Endothelial cell (in vitro differentiated cells): ENCODE results near the gene ZNF367. TPM values are rescaled to one million over a fixed set of nuclear protein-coding genes. Genes with fewer than 3 reads are reported as not detected.

Experiments
- DNase-seq: peaks from one replicate; pipeline ENCODE4 v3.0.0; 2021; ENCODE audit warnings: low spot score
- H3K27ac Mint-ChIP-seq: one replicate; pipeline ENCODE4 v1.8.0; 2021; ENCODE audit warnings: mixed read lengths, inconsistent platforms; ENCODE audit not compliant: unreplicated experiment
- H3K27me3 Mint-ChIP-seq: one replicate; pipeline ENCODE4 v1.8.0; 2021; ENCODE audit warnings: mild to moderate bottlenecking, moderate library complexity, mixed read lengths, inconsistent platforms; ENCODE audit not compliant: unreplicated experiment
- H3K36me3 Mint-ChIP-seq: one replicate; pipeline ENCODE4 v1.8.0; 2021; ENCODE audit warnings: mild to moderate bottlenecking, low read depth, mixed read lengths, inconsistent platforms; ENCODE audit not compliant: unreplicated experiment
- H3K4me1 Mint-ChIP-seq: one replicate; pipeline ENCODE4 v1.8.0; 2021; ENCODE audit warnings: mild to moderate bottlenecking, mixed read lengths, inconsistent platforms; ENCODE audit not compliant: unreplicated experiment
- H3K4me3 Mint-ChIP-seq: one replicate; pipeline ENCODE4 v1.8.0; 2021; ENCODE audit warnings: mild to moderate bottlenecking, mixed read lengths, inconsistent platforms; ENCODE audit not compliant: unreplicated experiment
- H3K9me3 Mint-ChIP-seq: one replicate; pipeline ENCODE4 v1.8.0; 2021; ENCODE audit warnings: mixed read lengths, inconsistent platforms; ENCODE audit not compliant: unreplicated experiment
- CTCF ChIP-seq: fragments of 200-600 bp; sonication (generic); IDR thresholded peaks from one replicate; pipeline ENCODE4 v1.5.0; 2021; ENCODE audit warnings: antibody characterized with exemption; ENCODE audit not compliant: unreplicated experiment
- total RNA-seq: library from RNA; stranded (reverse); fragmentation: NEBNext Ultra II Directional; extraction: Animal tissue kit (Norgen Biotek cat#: 25700); gene quantifications from one replicate; pipeline ENCODE4 v1.2.1, GENCODE V29; 2021; ENCODE audit not compliant: unreplicated experiment

Gene ZNF367
- total RNA-seq, 1 donor from 2014 or later = 2.2 TPM

DNA sequence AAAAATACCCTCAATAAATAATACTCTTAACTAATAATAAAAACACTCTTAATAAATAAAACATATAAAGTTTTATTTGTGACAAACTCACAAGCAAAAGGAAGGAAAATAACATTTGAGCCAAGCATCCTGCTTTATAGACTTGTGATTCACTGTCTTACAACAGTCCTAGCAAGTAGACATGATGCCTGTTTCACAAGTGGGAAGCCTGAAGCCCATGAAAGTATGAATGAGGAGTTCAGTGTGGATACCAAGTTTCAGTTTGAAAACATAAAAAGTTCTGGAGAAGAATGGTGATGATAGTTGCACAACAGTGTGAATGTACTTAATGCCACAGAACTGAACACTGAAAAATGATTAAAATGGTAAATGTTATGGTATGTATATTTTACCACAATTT is 42.7 kb upstream of the ZNF367 start:
- no peak for DNase-seq
- no peak overlapping the region for H3K4me3 Mint-ChIP-seq
- no peak for TF ChIP-seq CTCF
- H3K27me3 Mint-ChIP-seq = no peaks in the 10 kb centered on the region
- no peaks in the 10 kb centered on the region for H3K9me3 Mint-ChIP-seq
- H3K4me1 Mint-ChIP-seq = no peaks in the 10 kb centered on the region
- peaks cover 6% of the 10 kb centered on the region for H3K36me3 Mint-ChIP-seq
- no peak overlapping the region for H3K27ac Mint-ChIP-seq

DNA sequence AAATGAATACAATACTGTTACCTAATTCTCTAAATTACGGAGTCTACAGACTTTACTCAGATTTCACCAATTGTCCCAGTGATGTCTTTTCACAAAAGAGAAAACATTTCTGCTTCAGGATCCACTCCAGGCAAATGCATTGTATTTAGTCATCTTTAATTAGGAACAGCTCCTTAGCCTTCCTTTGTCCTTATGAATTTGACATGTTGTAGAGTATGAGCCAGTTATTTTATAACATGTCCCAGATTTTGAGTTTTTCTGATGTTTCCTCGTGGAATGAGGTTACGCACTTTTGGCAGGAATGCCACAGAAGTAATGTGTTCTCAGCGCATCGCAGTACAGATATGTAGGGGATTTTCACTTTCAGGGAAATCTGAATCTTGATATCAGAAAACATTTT is 42.3 kb upstream of the ZNF367 start:
- TF ChIP-seq CTCF = no peak
- Mint-ChIP-seq H3K36me3 (peaks cover 3% of the 10 kb centered on the region), H3K9me3 (no peaks in the 10 kb centered on the region), H3K27ac (no peak overlapping the region), H3K4me3 (no peak overlapping the region), H3K27me3 (no peaks in the 10 kb centered on the region), H3K4me1 (no peaks in the 10 kb centered on the region)
- DNase-seq = no peak

DNA sequence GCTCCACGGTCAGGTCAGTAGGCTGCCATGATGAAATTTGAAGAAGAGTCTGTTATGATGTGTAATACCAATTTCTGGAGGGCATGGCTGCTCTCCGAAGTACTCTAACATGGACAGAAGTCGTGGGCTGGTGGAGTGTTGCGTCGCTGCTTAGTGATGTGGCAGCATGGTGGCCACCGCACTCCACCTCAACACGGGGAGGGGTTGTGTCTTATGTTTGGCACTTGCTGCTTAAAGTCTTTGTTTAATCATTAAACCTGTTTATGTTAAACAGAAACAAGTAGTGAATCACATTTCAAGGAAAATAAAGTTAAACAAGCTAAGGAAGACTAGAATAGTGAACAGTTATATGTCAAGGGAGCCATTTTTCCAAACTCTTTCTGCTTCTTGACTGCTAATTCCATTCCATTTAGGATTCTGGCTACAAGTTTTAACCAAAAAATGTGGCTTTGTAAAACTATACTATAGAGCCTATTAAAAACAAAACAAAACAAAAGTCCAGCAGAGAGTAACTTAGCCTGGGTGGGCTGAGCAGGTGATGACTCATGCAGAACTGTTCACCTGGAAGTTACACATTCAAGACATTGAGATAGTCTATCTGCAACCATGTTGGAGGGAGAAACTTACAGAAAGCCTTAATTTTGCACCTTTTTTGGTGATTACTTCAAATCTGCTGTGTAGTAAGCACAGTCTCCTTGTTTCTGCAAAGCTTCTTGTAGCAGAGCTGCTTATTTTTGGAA is 41.3 kb upstream of the ZNF367 start:
- no peaks in the 10 kb centered on the region for H3K4me1 Mint-ChIP-seq
- H3K9me3 Mint-ChIP-seq = no peaks in the 10 kb centered on the region
- no peak for DNase-seq
- H3K27ac Mint-ChIP-seq = no peak overlapping the region
- H3K4me3 Mint-ChIP-seq = no peak overlapping the region
- H3K27me3 Mint-ChIP-seq = no peaks in the 10 kb centered on the region
- peaks cover 3% of the 10 kb centered on the region for H3K36me3 Mint-ChIP-seq
- no peak for TF ChIP-seq CTCF

DNA sequence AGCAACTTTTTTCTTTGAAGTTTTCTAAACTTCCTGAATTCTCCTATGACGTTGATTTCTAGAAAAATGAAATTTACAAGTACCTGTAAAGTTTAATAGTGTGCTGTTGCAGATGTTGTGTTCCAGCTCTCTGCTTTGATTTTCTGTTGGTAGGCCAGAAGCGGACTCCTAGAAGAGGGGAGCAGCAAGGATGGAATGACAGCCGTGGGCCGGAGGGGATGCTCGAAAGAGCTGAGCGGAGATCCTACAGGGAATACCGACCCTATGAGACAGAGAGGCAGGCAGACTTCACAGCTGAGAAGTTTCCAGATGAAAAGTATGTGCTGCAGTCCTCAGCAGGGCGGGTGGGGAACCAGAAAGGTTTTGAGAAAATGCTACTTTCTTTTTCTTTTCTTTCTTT is 40.1 kb upstream of the ZNF367 start:
- no peaks in the 10 kb centered on the region for H3K9me3 Mint-ChIP-seq

More for the DNA sequence above, 40.1 kb upstream of the ZNF367 start:
- H3K4me1 Mint-ChIP-seq = no peaks in the 10 kb centered on the region
- no peak for DNase-seq
- H3K36me3 Mint-ChIP-seq = peaks cover 3% of the 10 kb centered on the region
- no peaks in the 10 kb centered on the region for H3K27me3 Mint-ChIP-seq
- H3K4me3 Mint-ChIP-seq = no peak overlapping the region
- TF ChIP-seq CTCF = no peak
- no peak overlapping the region for H3K27ac Mint-ChIP-seq
